ENCODE results near the gene DPM1.

The DPM1 gene

GRCh38 chr20:50895111-50895830, 63.1 kb downstream of the DPM1 start:
- DNase-seq = no peak
- no peak for ATAC-seq

DNA sequence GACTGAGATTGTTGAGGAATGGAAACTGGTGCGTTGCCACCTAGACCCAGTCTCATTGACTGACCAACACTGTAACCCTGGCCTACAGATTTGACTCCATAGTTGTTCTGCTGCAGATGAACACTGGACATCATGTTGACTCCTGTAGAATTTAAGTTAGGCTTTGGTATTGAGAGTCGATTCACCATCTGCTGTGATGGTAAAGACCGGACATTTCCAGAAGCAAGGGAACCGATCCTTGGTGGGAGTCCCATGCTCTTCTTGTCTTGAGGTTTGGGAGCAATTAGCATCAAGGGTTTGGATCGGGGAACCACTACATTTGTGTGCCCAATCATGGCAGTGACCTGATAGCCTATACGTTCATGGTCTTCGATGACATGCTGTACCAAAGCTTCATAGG, 64.7 kb downstream of the DPM1 start:
- ATAC-seq (no peak), DNase-seq (no peak)

DNA sequence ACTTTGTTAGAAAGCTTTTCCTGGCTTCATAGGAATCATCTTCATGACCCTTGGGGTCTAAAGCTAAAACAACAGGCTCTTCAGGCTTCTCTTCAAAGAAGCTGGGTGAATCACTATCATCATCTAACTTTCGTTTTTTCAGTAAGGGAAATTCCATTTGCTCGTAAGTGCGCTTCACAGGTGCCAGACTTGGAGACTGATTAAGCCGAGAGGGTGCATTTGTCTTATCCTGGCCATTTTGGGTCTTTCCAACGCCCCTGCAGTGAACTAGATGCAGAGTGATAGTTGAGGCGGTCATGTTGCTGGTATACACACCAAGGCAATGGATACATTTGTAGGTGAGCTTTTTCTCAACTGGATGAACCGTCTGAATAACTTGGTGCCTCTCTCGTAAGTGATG, 65.9 kb downstream of the DPM1 start:
- ATAC-seq = peak; percentile 53
- DNase-seq = no peak

GRCh38 chr20:50891138-50891537, 67.2 kb downstream of the DPM1 start:
- DNase-seq (no peak), ATAC-seq (no peak)

GRCh38 chr20:50887576-50887975, 70.8 kb downstream of the DPM1 start:
- no peak for ATAC-seq
- DNase-seq = no peak

GRCh38 chr20:50886184-50886790, 72.0 kb downstream of the DPM1 start:
- ATAC-seq = no peak
- DNase-seq = no peak

DNA sequence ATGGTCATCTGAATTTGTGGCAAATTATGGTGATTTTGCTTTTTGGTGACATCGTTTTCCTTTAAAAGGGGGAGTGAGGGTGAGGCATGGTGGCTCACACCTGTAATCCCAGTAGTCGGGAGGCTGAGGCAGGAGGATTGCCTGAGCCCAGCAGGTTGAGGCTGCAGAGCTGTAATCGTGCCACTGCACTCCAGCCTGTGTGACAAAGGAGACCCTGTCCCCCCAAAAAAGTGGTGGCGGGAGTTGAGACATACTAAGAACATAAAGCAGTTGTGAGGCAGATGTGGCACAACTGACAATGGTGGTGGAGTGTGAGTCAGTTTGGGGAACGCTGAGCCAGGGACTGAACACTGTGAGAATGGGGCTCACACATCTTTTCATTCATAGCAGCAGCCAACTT, 72.6 kb downstream of the DPM1 start:
- no peak for ATAC-seq

DNA sequence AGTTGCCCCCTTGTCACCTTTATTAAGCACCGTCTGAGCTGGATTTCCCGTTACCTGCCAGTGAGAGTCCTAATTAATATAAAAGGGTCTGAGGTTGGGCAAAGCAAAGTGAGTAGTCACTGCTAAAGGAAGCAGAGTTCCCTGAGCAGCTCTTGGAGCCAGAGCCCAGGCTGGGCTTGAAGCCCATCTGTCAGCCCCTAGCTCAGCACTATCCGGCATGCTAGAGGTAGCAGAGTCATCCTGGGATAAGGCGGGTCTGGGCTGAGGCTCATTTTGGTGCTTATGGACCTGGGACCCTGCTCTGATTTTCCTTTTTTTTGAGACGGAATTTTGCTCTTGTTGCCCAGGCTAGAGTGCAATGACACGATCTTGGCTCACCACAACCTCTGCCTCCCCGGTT, 73.3 kb downstream of the DPM1 start:
- DNase-seq (no peak), ATAC-seq (no peak)

More for the DNA sequence above, 72.6 kb downstream of the DPM1 start:
- DNase-seq = no peak

Data from stimulated activated naive CD8-positive, alpha-beta T cell treated with anti-CD3 and anti-CD28 coated beads, Interleukin-15, Interleukin-2, amounts not matched to agents 100 U/mL and 50 U/mL, for 24 hours (primary cell).